Stimulated activated CD4-positive, alpha-beta T cell treated with anti-CD3 and anti-CD28 coated beads, Interleukin-15, amount 100 ng/mL, for 1 hour (primary cell): Measurements from ENCODE around the gene COL10A1.
A peak's percentile ranks its signal among the peaks of the same experiment; 100 is the strongest.
"Not testable (repeated sequence)": the region's sequence is repeated elsewhere in the genome, so short reads cannot be mapped to it uniquely, and the experiment has no call there.

ENCODE experiments used
- DNase-seq, 2 donors: peaks; one replicate each; pipeline ENCODE4 v3.0.0-alpha.2; 2020; ENCODE audit warnings: low read depth in 1 of 2, low spot score in 1 of 2

The COL10A1 gene

GRCh38 chr6:116127771-116128493, 2.0 kb upstream of the COL10A1 start:
- DNase-seq = no peak

DNA sequence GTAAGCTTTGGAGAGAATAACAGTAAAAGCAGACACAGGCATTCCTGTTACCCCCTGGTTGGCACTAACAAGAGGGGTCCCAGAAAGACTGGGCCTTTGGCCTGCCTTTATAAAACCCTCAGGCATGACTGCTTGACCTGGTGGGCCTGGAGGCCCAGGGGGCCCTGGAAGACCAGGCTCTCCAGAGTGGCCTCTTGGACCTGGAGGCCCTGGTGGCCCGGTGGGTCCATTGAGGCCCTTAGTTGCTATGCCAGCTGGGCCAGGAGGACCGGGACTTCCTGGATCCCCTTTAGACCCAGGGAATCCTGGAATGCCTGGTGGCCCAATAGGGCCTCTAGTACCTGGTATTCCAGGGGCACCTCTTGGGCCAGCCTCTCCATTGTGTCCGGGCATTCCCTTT, 5.5 kb downstream of the COL10A1 start:
- DNase-seq = no peak

DNA sequence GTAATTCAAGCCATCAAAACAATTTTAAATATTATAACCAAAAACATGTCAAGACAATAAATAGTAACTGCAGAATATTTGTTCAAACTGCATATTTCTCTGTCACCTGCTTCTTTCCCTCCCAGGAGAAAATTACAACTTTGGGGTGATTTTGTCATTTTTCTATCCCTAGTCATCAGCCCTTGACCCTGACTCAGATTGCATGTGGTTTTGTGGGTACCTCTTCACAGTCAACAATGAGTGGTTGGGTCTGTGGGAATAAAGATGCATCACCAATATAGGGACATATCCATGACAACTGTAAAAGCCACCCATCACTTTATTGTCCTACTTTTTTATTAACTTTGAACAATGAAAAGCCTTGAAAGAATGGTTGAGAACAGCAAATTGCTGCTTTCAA, 7.3 kb downstream of the COL10A1 start:
- DNase-seq = no peak

DNA sequence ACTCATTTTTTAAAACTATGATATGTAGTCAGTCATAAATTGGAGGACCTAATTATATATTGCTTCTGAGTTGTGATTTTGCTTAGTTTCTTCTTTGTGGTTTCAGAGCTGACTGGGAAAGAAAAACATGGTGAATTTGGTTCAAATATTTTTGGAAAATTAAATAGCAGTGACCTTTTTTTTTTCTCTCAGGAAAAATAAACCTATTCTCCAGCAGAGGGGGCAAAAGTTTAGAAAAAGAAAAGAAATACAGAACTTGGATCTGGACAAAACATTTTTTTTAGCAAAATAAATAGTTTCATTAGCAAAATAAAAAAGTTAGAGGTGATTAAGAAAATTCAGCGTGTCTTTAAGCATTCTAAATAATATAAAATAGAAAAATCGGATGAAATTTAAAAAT, 10.2 kb downstream of the COL10A1 start:
- no peak for DNase-seq

- DNase-seq = no peak
Measured at GRCh38 chr6:116113386-116113785, 12.5 kb downstream of the COL10A1 start.

DNA sequence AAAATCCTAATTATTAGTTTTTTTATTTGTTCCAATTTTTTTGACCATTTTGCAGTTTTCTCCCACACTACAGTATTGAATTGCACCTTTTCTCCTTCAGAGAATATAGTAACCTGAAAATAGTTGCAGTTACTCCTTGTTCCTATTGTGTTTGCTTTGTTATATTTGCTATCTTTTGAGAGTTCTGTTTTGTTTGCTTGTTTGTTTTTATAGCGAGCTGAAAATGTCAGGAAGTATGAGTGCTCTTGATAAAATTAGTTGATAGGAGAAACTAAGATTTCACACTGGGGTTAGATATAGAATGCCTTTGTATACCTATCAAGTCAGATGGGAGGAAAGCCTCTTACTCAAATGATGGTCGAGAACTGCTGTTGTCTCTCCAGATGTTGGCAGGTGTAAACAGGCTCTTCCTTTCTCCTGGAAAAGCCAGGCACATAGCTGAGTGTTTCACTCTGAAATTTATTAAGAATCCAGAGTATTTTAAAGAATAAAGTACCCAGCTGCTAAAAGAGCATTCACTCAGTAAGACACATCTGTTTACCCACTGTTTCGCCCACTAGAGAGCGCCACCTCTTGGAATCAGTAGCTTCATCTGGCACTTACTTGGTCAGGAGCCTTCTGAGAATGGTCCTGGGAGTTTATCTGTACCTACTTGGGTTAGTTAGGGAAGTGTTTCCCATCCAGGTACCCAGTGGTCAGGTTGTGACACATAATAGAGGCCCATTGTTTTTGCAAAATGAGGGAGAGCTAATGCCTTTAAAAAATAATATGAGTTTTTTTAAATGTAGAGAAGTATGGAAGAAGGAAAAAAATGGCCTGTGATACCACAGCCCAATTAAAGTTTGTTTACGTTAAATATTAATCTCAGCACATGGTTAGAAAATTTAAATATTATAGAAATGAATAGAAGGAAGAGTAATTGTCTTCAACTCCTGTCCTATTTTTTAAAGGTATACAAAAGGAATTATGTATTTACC, 14.1 kb downstream of the COL10A1 start:
- no peak for DNase-seq

GRCh38 chr6:116108836-116109235, 17.1 kb downstream of the COL10A1 start:
- no peak for DNase-seq

DNA sequence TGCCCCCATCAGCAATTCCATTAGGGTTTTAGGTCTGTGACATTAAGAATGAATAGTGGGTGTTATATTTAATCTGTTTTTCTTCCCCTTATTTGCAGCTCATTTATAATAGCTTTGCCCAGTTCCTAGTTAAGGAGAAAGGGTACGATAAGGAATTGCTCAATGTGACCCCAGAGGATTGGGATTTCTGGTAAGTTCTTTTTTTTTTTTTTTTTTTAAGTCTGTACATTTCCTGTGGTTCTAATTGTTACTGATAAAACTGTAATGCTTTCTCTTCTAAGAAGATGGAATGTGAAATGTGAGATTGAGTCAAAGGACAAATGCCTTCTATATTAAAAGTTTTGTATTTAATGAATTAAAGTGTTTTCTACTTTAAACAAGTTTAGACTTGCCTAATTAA, 19.8 kb downstream of the COL10A1 start:
- DNase-seq = no peak

DNA sequence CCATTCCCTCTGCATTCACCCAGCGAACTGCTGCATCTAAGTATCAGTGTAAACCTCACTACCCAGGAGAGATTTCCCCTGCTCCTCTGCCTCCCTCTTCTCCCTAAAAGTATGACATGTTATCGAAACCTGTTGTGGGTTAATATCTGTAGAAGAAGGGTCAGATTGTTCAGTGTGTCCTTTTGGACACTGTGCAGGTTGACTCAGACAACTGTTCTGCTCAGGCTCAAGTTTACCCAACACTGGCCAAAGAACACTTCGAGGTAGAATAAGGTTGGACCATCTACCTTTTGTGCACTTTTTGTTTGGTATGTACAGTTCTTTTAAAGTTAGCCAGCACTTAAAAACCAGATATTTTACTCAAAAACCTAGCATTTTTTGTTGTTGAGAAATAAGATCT, 20.7 kb downstream of the COL10A1 start:
- DNase-seq = no peak

- no peak for DNase-seq
Measured at GRCh38 chr6:116104636-116105035, 21.3 kb downstream of the COL10A1 start.

DNA sequence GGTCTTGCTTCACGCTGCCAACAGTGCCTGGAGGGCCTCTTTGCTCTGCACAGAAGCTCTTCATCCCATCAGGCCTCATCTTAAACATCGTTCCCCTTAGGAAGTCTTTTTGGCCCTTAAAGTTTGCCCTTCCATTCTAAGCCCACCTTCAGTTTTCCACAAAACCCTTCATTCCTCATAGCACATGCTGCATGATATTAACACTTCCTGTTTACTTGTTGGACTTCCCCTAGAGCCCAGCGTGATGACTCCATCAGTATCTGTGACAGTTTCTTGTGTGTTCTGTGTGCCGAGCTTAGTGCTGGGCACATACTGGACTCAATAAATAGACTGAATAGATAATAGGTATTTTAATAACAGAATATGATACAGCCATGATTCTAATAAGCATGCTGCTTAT, 23.1 kb downstream of the COL10A1 start:
- DNase-seq = no peak

- no peak for DNase-seq
Measured at GRCh38 chr6:116101790-116102189, 24.1 kb downstream of the COL10A1 start.

DNA sequence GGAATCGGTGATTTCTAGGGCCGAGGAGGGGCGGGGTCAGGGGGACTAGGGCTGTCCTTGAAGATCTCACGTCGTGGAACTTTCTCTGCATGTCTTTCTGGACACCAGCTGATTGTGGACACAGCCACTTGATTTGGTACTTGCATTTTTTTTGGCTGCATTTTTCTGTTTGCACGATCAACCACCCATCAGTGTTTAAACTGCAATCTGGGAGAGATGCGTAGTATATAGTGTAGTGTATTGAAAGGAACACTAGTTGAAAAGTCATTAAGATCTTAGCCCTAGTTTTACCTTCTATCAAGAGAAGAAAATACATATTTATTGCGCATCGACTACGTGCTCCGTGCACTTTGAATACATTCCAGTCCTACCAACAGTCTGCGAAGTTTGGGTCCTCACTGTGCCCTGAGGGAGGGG, 24.6 kb downstream of the COL10A1 start:
- DNase-seq = no peak

- DNase-seq = peak; percentile 69 to 80
Measured at GRCh38 chr6:116100419-116101301, 25.3 kb downstream of the COL10A1 start, which contains the start of gene NT5DC1. TSS of gene NT5DC1 (plus strand) at chr6:116100853. CDS start at chr6:116100931, 78 bp downstream.

DNA sequence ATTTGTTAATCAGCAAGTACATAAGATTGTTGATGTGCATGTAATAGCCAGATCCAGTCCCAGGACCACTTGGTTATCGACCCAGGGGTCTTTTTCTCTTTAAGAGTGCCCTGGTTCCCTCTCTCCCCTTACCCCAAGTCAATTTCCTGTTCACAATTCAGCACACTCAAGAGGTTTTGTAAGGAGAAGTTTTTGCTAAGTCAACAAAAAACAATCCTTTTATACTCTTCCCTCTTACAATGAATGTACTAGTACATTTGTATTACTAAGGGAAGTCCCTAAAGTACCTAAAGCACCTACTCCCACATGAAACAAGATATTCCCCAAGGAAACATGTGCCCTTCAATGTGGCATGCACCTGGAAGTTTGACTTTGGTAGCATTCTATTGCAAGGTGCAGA, 26.9 kb downstream of the COL10A1 start:
- no peak for DNase-seq

- no peak for DNase-seq
Measured at GRCh38 chr6:116096979-116097816, 28.7 kb downstream of the COL10A1 start.

GRCh38 chr6:116096048-116096759, 29.7 kb downstream of the COL10A1 start:
- DNase-seq = not testable (repeated sequence)

DNA sequence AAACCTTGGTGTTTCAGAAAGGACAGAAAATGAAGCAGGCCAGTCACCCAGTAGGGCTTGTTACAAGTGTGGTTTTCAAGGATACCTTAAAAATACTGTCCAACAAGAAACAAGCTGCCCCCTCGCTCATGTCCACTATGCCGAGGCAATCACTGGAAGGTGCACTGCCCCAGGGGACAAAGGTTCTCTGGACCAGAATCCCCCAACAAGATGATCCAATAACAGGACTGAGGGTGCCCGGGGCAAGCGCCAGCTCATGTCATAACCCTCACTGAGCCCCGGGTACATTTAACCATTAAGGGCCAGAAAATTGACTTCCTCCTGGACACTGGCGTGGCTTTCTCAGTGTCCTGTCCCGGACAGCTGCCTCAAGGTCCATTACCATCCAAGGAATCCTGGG, 31.9 kb downstream of the COL10A1 start:
- DNase-seq = no peak

DNA sequence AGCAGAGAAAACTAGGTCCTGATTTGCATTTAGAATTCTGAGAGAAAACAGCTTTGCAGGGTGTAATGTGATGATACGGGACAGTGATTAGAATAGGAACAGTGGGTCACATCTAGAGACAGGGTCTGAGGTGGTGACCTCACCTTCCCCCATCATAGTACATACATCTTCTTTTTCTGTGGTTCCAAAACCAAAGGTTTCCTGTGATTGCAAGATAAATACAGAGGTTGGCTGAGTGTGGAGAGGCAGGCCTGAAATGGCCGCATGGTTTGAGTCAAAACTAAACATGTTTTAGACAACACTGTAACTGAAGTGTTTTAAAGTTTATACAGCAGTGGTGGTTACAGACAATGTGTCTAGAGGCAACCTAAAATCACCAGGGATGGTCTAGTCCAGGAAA, 35.7 kb downstream of the COL10A1 start:
- DNase-seq = no peak

GRCh38 chr6:116088946-116089345, 37.0 kb downstream of the COL10A1 start:
- no peak for DNase-seq
